ENCODE results near the gene ANKRD50. TPM values are rescaled to one million over a fixed set of nuclear protein-coding genes. Genes with fewer than 3 reads are reported as not detected.

ANKRD50 gene
- total and polyA plus RNA-seq, 9 of the 15 experiments (the other 6 are each of a cell fraction or from before 2014, with no cell fraction given) = 2.0 to 8.0 (median 6.2) TPM

- TF ChIP-seq HDAC8 (tag; IDR thresholded peaks at IDR 0.05) (no peak), MCM2 (IDR thresholded peaks at IDR 0.05; ENCODE audit: low read depth) (no peak), MIER1 (IDR thresholded peaks at IDR 0.05; ENCODE audit: low read depth) (no peak), PYGO2 (tag; IDR thresholded peaks at IDR 0.05) (no peak), NBN (IDR thresholded peaks at IDR 0.05; ENCODE audit: low read depth) (no peak), ZNF253 (CRISPR knock-in tag; conservative IDR thresholded peaks at IDR 0.05) (no peak), POLR2H (tag; IDR thresholded peaks at IDR 0.05; ENCODE audit: low read depth) (peak; percentile 53; the same call in 1 of the 2 replicates), MCM5 (IDR thresholded peaks at IDR 0.05; ENCODE audit: low read depth) (no peak), MED1 (CRISPR knock-in tag; IDR thresholded peaks at IDR 0.05; ENCODE audit: borderline replicate concordance) (no peak), MYBL2 (IDR thresholded peaks at IDR 0.05; ENCODE audit: low read depth) (no peak), MYBL2 (CRISPR knock-in tag; IDR thresholded peaks at IDR 0.05; ENCODE audit: borderline replicate concordance) (no peak), TOE1 (IDR thresholded peaks at IDR 0.05; ENCODE audit: borderline replicate concordance) (no peak), TOE1 (CRISPR knock-in tag; IDR thresholded peaks at IDR 0.05; ENCODE audit: borderline replicate concordance, low read depth) (no peak), ZNF589 (CRISPR knock-in tag; IDR thresholded peaks at IDR 0.05; ENCODE audit: low read depth) (no peak), HIVEP1 (CRISPR knock-in tag; IDR thresholded peaks at IDR 0.05) (no peak), ZNF778 (CRISPR knock-in tag; IDR thresholded peaks at IDR 0.05) (no peak), ZBTB17 (CRISPR knock-in tag; IDR thresholded peaks at IDR 0.05) (no peak), EHMT2 (IDR thresholded peaks at IDR 0.05) (no peak)
- TF ChIP-seq, protein P1, sequence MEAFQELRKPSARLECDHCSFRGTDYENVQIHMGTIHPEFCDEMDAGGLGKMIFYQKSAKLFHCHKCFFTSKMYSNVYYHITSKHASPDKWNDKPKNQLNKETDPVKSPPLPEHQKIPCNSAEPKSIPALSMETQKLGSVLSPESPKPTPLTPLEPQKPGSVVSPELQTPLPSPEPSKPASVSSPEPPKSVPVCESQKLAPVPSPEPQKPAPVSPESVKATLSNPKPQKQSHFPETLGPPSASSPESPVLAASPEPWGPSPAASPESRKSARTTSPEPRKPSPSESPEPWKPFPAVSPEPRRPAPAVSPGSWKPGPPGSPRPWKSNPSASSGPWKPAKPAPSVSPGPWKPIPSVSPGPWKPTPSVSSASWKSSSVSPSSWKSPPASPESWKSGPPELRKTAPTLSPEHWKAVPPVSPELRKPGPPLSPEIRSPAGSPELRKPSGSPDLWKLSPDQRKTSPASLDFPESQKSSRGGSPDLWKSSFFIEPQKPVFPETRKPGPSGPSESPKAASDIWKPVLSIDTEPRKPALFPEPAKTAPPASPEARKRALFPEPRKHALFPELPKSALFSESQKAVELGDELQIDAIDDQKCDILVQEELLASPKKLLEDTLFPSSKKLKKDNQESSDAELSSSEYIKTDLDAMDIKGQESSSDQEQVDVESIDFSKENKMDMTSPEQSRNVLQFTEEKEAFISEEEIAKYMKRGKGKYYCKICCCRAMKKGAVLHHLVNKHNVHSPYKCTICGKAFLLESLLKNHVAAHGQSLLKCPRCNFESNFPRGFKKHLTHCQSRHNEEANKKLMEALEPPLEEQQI (IDR thresholded peaks at IDR 0.05) = no peak
- TF ChIP-seq, protein P2, sequence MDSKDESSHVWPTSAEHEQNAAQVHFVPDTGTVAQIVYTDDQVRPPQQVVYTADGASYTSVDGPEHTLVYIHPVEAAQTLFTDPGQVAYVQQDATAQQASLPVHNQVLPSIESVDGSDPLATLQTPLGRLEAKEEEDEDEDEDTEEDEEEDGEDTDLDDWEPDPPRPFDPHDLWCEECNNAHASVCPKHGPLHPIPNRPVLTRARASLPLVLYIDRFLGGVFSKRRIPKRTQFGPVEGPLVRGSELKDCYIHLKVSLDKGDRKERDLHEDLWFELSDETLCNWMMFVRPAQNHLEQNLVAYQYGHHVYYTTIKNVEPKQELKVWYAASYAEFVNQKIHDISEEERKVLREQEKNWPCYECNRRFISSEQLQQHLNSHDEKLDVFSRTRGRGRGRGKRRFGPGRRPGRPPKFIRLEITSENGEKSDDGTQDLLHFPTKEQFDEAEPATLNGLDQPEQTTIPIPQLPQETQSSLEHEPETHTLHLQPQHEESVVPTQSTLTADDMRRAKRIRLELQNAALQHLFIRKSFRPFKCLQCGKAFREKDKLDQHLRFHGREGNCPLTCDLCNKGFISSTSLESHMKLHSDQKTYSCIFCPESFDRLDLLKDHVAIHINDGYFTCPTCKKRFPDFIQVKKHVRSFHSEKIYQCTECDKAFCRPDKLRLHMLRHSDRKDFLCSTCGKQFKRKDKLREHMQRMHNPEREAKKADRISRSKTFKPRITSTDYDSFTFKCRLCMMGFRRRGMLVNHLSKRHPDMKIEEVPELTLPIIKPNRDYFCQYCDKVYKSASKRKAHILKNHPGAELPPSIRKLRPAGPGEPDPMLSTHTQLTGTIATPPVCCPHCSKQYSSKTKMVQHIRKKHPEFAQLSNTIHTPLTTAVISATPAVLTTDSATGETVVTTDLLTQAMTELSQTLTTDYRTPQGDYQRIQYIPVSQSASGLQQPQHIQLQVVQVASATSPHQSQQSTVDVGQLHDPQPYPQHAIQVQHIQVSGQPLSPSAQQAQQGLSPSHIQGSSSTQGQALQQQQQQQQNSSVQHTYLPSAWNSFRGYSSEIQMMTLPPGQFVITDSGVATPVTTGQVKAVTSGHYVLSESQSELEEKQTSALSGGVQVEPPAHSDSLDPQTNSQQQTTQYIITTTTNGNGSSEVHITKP (IDR thresholded peaks at IDR 0.05; ENCODE audit: partially characterized antibody) = no peak
These were observed at the start of gene ANKRD50 (continued) for GRCh38 chr4:124712372-124713184.
